ENCODE data around the gene FBXO44. TPM values are rescaled to one million over a fixed set of nuclear protein-coding genes. Genes with fewer than 3 reads are reported as not detected.
"Not testable (repeated sequence)": the region's sequence is repeated elsewhere in the genome, so short reads cannot be mapped to it uniquely, and the experiment has no call there.

The FBXO44 gene, protein sequence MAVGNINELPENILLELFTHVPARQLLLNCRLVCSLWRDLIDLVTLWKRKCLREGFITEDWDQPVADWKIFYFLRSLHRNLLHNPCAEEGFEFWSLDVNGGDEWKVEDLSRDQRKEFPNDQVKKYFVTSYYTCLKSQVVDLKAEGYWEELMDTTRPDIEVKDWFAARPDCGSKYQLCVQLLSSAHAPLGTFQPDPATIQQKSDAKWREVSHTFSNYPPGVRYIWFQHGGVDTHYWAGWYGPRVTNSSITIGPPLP
- total RNA-seq (2014; rRNA removed; shearing (Covaris generic)), result 7.5 and 13.3 TPM in 2 replicates

DNA sequence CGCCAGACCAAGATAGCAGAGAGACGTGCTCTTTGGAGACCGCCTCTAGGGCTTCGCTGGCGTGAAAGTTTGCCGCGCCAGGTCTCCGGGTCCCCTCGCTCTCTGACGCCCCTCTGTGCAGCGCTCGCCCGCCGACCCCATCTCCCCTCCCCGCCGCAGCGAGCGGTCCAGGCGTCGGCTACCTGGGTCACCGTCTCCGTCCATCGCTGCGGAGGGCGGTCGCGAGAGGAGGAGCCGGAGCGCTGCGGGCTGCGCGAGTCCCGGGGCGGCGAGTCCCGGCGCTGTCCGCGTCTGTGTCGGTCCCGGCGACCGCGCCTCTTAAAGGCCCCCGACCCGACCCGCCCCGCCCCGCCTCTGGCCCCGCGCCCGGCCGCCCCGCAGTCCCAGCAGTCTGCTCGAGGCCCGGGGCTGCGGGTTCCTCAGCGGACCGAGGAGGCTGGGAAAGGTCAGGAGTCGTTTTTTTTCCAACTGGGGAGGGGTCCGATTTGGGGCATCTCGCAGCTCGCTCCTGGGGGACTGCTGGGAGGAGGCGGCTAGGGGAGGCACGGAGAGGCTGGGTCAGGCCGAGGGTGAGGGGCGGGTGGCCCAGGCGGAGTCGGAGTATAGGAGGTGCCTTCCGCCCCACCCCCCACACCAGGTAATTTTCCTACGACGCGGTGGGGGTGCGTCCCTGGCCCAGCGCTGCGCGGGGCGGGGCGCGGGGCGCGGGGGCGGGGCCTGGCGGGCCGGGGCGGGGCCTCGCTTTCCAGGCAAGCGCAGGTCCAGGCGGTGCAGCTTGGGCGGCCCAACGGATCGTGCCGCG lies at the start of gene FBXO44, which contains the start of gene FBXO2:
TSS of gene FBXO44 (plus strand) at position 741 of the 802 bp plus-strand sequence. CDS start 959 bp downstream, outside the sequence.
TSS of gene FBXO2 (minus strand) at position 293 of the 802 bp plus-strand sequence. CDS start at position 204, 89 bp downstream.
- DNase-seq (ENCODE audit: low read depth), result no peak

DNA sequence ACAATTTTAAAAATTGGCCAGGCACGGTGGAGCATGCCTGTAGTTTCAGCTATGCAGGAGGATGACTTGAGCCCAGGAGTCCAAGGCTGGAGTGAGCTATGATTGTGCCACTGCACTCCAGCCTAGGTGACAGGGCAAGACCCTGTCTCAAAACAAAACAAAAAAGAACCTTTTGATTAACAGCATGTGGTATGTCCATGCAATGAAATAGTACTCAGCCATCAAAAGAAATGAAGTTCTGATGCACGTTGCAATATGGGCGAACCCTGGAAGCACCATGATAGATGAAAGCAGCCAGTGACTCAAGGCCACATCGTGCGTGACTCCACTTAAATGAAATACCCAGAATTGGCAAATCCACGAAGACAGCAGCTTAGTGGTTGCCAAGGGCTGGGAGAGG lies 47.9 kb upstream of the FBXO44 start:
- DNase-seq (ENCODE audit: low read depth), result no peak

DNA sequence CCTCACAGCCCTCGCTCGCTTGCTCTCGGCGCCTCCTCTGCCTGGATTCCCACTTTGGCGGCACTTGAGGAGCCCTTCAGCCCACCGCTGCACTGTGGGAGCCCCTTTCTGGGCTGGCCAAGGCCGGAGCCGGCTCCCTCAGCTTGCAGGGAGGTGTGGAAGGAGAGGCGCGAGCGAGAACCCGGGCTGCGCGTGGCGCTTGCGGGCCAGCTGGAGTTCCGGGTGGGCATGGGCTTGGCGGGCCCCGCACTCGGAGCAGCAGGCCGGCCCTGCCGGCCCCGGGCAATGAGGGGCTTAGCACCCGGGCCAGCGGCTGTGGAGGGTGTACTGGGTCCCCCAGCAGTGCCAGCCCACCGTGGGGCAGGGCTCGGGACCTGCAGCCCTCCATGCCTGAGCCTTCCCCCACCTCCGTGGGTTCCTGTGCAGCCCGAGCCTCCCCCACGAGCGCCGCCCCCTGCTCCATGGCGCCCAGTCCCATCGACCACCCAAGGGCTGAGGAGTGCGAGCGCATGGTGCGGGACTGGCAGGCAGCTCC lies 46.0 kb upstream of the FBXO44 start:
- not testable (repeated sequence) for DNase-seq (ENCODE audit: low read depth)

DNA sequence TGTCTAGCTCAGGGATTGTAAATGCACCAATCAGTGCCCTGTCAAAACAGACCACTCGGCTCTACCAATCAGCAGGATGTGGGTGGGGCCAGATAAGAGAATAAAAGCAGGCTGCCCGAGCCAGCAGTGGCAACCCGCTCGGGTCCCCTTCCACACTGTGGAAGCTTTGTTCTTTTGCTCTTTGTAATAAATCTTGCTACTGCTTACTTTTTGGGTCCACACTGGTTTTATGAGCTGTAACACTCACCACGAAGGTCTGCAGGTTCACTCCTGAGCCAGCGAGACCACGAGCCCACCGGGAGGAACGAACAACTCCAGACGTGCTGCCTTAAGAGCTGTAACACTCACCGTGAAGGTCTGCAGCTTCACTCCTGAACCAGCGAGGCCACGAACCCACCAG lies 45.3 kb upstream of the FBXO44 start:
- not testable (repeated sequence) for DNase-seq (ENCODE audit: low read depth)

DNA sequence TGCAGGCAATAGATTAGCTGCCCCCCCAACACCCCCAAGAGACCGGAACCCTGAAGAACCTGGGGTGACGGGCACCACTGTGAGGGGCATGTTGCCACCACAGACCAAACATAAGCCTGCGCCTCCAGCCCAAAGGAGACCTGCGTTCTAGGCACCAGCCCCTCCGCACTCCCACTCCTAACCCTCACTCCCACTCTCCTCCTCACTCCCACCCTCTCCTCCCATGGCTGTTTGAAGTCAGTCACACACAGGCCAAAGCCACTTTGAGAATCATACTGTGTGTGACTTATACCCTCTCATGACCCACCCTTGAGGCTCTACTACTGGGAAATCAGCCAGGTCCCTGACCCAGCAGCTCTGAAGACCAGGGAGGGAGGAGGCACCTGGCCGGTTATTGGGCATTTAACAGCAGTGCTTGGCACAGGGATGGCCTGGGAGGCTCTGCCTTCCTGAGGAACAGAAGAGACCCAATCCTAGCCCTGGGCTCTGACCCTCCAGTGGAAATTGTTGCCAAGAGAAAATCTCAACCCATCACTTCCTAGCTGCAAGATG lies 44.0 kb upstream of the FBXO44 start:
- no peak for DNase-seq (ENCODE audit: low read depth)

DNA sequence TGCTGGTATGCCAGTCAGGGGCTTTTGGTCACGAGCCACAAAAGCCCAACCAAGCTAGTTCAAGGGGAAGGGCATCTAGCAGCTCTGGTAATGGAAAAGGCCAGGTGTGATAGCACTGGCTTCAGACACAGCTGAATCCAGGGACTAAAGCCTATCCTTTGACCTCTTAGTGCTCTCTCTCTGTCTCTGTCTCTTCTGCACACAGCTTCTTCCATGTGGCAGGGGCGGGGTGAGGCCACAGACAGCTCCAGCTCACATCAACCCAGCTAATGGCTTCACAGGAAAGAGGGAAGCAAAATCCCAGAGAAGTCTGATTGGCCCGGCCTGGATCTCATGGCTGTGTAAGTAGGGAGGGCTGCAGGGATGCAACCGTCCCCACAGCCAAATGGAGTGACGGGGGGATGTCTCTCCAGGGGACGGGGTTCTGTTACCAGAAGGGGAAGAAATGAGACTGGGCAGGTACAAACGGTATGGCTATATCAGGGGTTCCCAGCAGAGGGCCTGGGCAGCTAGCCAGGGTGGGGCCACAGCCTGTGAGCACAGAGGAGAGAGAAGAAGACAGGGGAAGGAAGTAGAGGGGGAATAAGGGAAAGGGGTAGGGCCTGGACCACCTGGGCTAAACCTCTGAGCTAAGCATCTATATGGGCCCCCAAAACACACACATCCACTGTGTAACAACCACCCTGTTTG lies 42.9 kb upstream of the FBXO44 start:
- DNase-seq (ENCODE audit: low read depth), result no peak

DNA sequence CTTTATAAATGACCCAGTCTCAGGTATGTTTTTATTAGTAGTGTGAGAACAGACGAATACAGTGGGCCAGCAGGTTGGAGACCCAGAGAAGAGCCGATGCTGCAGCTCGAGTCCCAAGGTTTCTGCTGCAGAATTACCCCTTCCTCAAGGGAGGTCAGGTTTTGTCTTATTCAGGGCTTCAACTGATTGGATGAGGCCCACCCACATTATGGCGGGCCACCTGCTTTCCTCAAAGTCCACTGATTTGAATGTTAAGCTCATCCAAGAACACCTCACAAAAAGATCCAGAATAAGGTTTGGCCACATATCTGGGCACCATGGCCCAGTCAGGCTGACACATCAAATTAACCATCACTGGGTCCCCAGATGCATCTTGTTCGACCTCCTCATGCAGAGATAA lies 41.3 kb upstream of the FBXO44 start:
- no peak for DNase-seq (ENCODE audit: low read depth)

DNA sequence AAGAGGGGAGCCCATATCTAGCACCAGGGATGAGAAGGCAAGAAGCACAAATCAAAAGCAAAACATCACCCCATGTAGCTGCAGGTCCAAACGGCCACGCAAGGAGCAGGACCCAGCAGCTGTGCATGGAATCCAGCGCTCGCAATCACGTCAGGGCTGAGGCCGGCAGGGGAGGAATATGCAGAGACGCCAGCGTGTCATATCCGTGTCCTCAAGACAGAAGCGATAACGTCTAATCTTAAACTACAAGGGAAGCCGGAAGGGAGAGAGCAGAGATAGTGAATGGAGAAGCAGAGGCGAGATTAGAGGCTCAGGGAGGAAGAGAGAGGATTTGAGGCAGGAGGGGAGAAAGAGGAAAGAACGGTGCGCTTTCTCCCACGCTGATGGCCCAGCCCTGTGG lies 39.6 kb upstream of the FBXO44 start:
- no peak for DNase-seq (ENCODE audit: low read depth)

DNA sequence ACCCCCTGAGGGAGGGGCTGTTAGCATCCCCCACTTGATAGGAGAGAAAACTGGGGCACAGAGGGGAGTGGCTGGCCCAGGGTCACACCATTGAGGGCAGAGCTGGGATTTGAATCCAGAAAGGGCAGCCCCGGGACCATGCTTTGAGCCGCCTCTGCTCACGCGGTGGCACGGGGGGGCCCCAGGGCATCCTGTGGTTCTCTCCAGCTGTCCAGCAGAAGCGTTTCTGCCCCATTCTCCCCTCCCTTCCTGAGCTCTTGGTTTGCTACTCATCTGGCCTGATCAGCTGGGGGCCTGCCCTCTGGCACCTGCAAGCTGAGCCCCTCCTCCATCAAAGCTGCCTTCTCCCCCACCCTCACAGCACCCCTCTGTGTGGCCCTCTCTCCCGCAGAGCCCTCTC lies 37.9 kb upstream of the FBXO44 start:
- no peak for DNase-seq (ENCODE audit: low read depth)

DNA sequence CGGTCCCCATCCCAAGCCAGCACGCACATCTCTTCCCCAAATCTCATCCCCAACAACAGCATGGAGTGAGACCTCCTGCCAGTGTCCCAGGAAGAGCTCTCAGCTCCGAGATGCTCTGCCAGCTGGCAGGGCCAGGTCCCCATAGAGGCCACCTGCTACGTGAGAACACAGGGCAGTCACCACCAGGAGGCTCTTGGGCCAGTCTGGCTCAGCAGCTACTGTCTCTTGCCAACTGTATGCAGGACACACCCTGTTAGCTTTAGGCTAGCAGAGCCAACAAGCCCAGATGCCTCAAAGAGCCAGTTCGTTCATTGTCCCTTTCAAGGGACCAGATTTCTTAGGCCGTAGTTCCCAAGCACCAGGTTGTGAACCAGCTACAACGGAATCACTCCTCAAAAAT lies 37.4 kb upstream of the FBXO44 start:
- DNase-seq (ENCODE audit: low read depth), result no peak

DNA sequence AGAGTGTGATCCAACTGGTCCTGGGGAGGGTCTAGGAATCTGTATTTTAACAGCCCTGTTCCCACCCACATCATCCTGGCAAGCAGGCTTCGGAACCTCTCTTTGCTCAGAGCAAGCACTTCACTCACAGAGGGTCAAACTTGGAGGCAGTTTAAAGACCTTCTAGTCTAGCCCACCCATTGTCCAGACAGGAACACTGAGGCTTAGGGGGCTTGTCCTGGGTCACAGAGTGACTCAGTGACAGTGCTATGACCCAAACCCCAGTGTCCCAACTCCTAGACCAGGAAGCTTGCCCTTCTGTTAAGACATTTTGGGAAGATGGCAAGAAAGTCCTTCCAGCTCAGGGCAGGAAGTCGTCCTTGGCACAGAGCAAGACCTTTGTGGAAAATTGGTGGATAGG lies 36.9 kb upstream of the FBXO44 start:
- no peak for DNase-seq (ENCODE audit: low read depth)

DNA sequence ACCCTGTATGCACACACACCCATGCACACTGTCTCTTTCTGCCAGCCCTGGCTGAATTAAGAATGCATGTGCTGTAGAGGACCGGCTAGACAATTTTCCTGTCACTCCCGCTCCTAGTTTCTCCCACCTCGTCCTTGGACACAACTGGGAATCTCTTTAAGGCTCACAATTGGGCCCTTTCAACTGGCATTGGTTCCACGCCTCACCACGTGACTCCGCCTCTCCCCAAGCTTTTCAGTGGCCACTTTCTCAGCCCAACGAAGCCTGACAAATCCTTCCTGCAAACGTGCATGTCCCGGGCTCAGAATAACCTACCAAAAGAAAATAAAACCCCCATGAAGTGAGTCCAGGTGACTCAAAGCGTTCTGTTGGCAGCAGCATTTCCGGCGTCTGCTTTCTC lies 34.3 kb upstream of the FBXO44 start:
- DNase-seq (ENCODE audit: low read depth), result no peak

DNA sequence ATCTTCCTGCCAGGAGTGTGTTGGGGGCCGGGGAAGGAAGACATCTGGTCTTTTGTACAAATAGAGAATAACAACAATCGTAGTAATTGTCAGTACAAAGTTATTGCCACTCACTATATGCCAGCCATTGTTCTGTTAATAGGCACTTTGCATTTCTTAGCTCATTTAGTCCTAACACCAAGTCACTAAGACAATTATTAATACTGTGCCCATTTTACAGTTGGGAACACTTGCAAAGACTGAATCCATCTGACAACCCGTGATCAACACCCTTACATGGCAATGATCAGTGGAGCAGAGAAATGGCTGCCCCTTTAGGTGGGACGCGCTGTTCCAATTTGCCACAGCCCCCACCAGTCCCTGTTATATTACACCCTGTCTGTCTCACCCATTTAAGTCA lies 33.8 kb upstream of the FBXO44 start:
- DNase-seq (ENCODE audit: low read depth), result no peak

DNA sequence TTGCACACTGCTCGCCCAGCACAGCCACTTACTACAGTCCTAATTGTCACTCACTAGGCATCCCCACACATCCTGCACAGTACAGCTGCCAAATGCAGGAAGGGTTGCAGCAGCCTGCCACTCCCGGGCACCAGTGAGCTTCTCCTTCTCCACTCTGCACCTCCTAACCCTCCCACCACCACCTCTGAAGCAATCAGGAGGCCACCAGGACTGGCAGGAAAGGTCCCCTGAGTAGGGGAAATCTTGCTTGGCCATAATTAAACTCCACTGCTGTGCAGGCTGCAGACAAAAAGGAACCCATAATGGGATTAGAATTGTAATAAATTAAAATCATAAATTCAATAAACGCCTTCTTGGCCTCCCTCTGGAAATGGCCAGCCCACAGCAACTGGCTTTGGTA lies 32.3 kb upstream of the FBXO44 start:
- DNase-seq (ENCODE audit: low read depth), result no peak

DNA sequence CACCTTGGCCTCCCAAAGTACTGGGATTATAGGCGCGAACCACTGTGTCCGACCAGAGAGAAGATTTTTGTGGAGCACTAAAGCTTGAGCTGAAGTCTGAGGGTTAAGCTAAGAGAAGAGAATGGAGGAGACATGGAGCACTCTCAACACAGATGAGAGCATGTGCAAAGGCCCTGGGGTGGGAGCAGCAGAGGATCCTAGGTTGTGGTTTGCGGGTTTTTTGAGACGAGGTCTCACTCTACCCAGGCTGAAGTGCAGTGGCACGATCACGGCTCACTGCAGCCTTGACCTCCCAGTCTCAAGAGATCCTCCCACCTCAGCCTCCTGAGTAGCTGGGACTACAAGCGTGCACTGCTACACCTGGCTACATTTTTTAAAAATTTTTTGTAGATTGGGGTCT lies 31.0 kb upstream of the FBXO44 start:
- DNase-seq (ENCODE audit: low read depth), result no peak

DNA sequence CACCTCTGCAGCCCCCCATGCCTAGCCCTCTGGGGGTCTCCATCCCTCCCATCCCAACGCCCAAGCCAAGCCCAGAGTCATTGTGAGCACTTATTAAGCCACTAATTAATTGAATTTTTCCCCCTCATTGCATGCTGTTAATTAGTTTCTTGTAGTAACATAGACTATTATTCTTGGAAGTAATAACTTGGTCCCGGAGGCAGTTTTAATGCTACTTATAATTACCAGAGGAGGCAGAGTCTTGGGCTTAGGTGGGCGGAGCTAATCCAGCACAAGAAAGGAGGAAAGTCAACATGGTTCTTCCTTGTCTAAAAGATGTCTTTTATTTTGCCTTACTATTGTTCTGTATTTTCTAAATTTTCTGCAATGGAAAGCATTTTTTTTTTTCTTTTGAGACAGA lies 28.1 kb upstream of the FBXO44 start:
- DNase-seq (ENCODE audit: low read depth), result no peak

DNA sequence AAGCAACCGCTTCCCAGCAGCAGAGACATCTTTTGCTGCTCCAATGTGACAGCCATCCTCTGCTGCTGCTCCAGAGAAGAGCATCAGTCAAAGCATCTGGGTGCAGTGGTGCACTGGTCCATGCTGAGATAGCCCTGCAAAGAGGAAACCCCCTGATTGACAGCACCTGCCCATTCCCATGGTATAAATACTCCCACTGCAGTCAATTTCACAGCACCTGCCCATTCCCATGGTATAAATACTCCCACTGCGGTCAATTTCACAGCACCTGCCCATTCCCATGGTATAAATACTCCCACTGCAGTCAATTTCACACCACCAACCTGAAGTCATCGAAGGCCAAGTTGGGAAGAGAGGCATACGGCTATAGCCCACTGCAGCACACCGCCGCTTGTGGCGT lies 25.9 kb upstream of the FBXO44 start:
- DNase-seq (ENCODE audit: low read depth), result no peak

DNA sequence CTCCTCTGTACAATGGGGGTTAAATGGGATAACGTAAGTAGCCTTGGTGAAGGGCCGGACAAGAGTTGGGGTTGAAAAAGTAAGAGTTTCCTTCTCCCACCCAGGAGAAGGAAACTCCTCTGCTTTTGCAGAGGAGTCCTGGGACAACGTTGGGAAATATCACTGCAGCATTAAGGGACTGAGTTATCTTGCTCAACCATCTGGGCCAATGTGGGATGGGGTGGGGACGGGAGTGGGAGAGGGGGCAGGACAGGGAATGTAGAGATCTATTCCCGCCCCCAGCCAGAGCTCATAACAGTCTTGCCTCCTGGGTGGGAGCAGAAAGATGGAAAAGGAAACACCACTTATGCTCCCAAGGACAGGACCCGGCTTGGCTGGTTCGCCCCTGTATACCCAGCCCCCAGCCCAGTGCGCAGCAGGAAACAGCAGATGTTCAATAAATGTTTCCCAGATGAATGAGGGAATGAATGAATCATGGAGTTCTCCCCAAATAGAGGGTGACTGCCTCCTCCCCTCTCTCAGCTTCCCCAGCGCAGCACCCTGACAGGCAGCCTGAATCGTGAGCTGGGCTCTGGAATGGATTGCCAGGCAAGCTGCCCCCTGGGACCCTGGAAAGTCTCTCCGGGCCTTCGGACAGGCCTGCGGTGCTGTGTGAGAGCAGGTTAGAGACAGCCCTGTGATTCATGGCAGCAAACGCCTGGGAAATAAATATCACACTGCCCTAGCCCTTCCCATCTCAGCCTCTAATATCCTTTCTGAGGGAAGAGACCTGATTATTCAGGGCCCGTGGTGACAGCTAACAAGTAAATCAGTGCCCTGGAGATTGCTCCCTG lies 25.3 kb upstream of the FBXO44 start:
- DNase-seq (ENCODE audit: low read depth), result no peak

DNA sequence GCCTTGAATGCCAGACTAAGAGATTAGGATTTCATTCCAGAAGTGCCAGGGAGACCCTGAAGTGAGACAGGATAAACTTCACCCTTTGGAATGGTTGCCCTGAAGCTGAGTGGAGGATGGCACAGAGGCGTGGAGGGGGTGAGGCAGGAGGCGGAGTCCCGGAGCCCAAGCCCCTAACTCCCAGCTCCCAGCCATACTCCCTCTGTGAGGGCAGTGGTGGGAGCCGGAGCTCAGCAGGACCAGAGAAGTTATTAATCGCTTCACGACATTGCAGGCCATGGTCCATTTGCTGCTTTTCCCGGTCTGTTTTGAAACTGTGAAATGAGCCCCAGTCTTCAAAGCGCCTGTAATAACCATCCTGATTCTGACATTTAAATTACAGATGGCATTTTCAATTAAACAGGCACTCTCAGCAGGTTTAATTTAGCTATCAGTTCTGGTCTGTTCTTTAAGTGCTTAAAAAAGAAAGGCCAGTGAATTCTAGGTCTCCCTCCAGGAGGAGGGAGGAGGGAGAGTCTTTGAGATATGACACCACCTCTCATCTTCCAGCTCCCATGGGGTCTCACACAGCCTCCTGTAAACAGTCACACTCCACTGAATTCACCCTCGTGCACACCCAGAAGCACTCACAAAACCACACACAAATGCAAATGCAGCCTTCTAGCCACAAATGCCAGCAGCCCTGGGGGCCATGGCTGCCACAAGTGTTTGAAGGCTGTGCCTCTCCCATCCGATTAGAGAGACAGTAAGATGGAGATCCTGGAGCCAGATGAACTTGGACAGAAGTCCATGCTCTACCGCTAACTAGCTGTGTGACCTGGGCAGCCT lies 20.1 kb upstream of the FBXO44 start:
- no peak for DNase-seq (ENCODE audit: low read depth)

DNA sequence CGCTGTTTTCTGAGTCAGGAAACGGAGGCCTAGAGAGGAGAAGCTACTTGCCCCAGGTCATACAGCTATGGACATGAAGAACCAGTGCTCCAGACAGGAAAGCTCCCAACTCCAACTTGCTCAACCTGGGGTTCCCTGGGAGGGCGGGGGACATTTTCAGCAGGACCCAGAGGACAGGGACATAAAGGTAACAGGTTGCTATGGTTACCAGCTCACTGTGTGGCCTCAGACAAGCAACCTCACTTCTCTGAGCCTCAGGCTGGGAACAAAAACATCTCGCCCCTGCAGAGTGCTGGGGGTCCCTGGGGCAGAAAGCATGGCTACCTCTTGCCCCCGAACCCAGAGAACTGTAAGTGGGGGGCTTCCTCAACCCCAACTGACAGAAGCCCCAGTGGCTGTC lies 16.6 kb upstream of the FBXO44 start:
- no peak for DNase-seq (ENCODE audit: low read depth)

Data from M059J (cell line).